ENCODE measurements around the gene SERPINB6.
"Not testable (repeated sequence)": the region's sequence is repeated elsewhere in the genome, so short reads cannot be mapped to it uniquely, and the experiment has no call there.

The SERPINB6 gene

GRCh38 chr6:3011592-3011991 lies 40.2 kb upstream of the SERPINB6 start:
- no peaks in the 10 kb centered on the region for H3K79me2 ChIP-seq (ENCODE audit: control insufficient read depth, low read length)
- no peak overlapping the region for H3K4me2 ChIP-seq (ENCODE audit: low read length)
- TF ChIP-seq EZH2phosphoT487 (IDR thresholded peaks at IDR 0.05; ENCODE audit: borderline replicate concordance, low read length) (no peak), CTCF (IDR thresholded peaks at IDR 0.05; ENCODE audit: low read depth, low read length, poor library complexity, severe bottlenecking) (no peak)
- H3K9me2 ChIP-seq (replicated peaks; ENCODE audit: control insufficient read depth, low read length) = no peaks in the 10 kb centered on the region
- H3K36me3 ChIP-seq (ENCODE audit: control insufficient read depth, low read length) = peaks cover 28% of the 10 kb centered on the region
- H4K20me1 ChIP-seq (ENCODE audit: control insufficient read depth, insufficient read depth, low read depth, low read length) = no peaks in the 10 kb centered on the region
- peaks cover 4% of the 10 kb centered on the region; the same call in 1 of the 2 replicates for H3K9me3 ChIP-seq (ENCODE audit: control insufficient read depth, insufficient read depth, low read length)
- no peak overlapping the region for H3K27ac ChIP-seq (ENCODE audit: low read depth, low read length)
- H3F3A ChIP-seq (ENCODE audit: control insufficient read depth, insufficient read depth) = no peaks in the 10 kb centered on the region
- H3K4me1 ChIP-seq (ENCODE audit: control insufficient read depth, low read length) = no peaks in the 10 kb centered on the region
- no peaks in the 10 kb centered on the region for H3K27me3 ChIP-seq (ENCODE audit: control insufficient read depth, low read length)
- no peak overlapping the region for H3K4me3 ChIP-seq (ENCODE audit: low read length)

- H3K4me3 ChIP-seq (ENCODE audit: low read length) = no peak overlapping the region
- H3F3A ChIP-seq (ENCODE audit: control insufficient read depth, insufficient read depth) = no peaks in the 10 kb centered on the region
- H4K20me1 ChIP-seq (ENCODE audit: control insufficient read depth, insufficient read depth, low read depth, low read length) = no peaks in the 10 kb centered on the region
- H3K79me2 ChIP-seq (ENCODE audit: control insufficient read depth, low read length) = no peaks in the 10 kb centered on the region
- no peaks in the 10 kb centered on the region for H3K4me1 ChIP-seq (ENCODE audit: control insufficient read depth, low read length)
- H3K27ac ChIP-seq (ENCODE audit: low read depth, low read length) = no peak overlapping the region
- no peaks in the 10 kb centered on the region for H3K27me3 ChIP-seq (ENCODE audit: control insufficient read depth, low read length)
- no peak overlapping the region for H3K4me2 ChIP-seq (ENCODE audit: low read length)
- peaks cover 28% of the 10 kb centered on the region for H3K36me3 ChIP-seq (ENCODE audit: control insufficient read depth, low read length)
- peaks cover 4% of the 10 kb centered on the region; the same call in 1 of the 2 replicates for H3K9me3 ChIP-seq (ENCODE audit: control insufficient read depth, insufficient read depth, low read length)
- TF ChIP-seq EZH2phosphoT487 (IDR thresholded peaks at IDR 0.05; ENCODE audit: borderline replicate concordance, low read length) = no peak
- no peak for TF ChIP-seq CTCF (IDR thresholded peaks at IDR 0.05; ENCODE audit: low read depth, low read length, poor library complexity, severe bottlenecking)
- no peaks in the 10 kb centered on the region for H3K9me2 ChIP-seq (replicated peaks; ENCODE audit: control insufficient read depth, low read length)
Measured at GRCh38 chr6:3011158-3011557, 39.8 kb upstream of the SERPINB6 start.

GRCh38 chr6:3009930-3010329 lies 38.6 kb upstream of the SERPINB6 start:
- H4K20me1 ChIP-seq (ENCODE audit: control insufficient read depth, insufficient read depth, low read depth, low read length) = no peaks in the 10 kb centered on the region
- H3F3A ChIP-seq (ENCODE audit: control insufficient read depth, insufficient read depth) = no peaks in the 10 kb centered on the region
- H3K9me2 ChIP-seq (replicated peaks; ENCODE audit: control insufficient read depth, low read length) = no peaks in the 10 kb centered on the region

GRCh38 chr6:3008712-3009265 lies 37.4 kb upstream of the SERPINB6 start:
- not testable (repeated sequence) for H3K9me2 ChIP-seq (replicated peaks; ENCODE audit: control insufficient read depth, low read length); H3K9me3 ChIP-seq (ENCODE audit: control insufficient read depth, insufficient read depth, low read length); H3K4me2 ChIP-seq (ENCODE audit: low read length); H3F3A ChIP-seq (ENCODE audit: control insufficient read depth, insufficient read depth); H4K20me1 ChIP-seq (ENCODE audit: control insufficient read depth, insufficient read depth, low read depth, low read length); H3K27me3 ChIP-seq (ENCODE audit: control insufficient read depth, low read length); H3K27ac ChIP-seq (ENCODE audit: low read depth, low read length); H3K4me3 ChIP-seq (ENCODE audit: low read length); H3K4me1 ChIP-seq (ENCODE audit: control insufficient read depth, low read length); H3K79me2 ChIP-seq (ENCODE audit: control insufficient read depth, low read length)
- H3K36me3 ChIP-seq (ENCODE audit: control insufficient read depth, low read length) = peaks cover 32% of the 10 kb centered on the region

More at GRCh38 chr6:3009930-3010329, 38.6 kb upstream of the SERPINB6 start:
- TF ChIP-seq CTCF (IDR thresholded peaks at IDR 0.05; ENCODE audit: low read depth, low read length, poor library complexity, severe bottlenecking) = no peak
- no peak for TF ChIP-seq EZH2phosphoT487 (IDR thresholded peaks at IDR 0.05; ENCODE audit: borderline replicate concordance, low read length)
- no peak overlapping the region for H3K27ac ChIP-seq (ENCODE audit: low read depth, low read length)
- peaks cover 28% of the 10 kb centered on the region for H3K36me3 ChIP-seq (ENCODE audit: control insufficient read depth, low read length)
- no peak overlapping the region for H3K4me3 ChIP-seq (ENCODE audit: low read length)
- peaks cover 6% of the 10 kb centered on the region for H3K4me1 ChIP-seq (ENCODE audit: control insufficient read depth, low read length)
- H3K27me3 ChIP-seq (ENCODE audit: control insufficient read depth, low read length) = no peaks in the 10 kb centered on the region
- H3K9me3 ChIP-seq (ENCODE audit: control insufficient read depth, insufficient read depth, low read length) = peaks cover 4% of the 10 kb centered on the region; the same call in 1 of the 2 replicates
- no peak overlapping the region for H3K4me2 ChIP-seq (ENCODE audit: low read length)
- no peaks in the 10 kb centered on the region for H3K79me2 ChIP-seq (ENCODE audit: control insufficient read depth, low read length)
